ENCODE measurements around the gene CDC45.

CDC45 gene, protein sequence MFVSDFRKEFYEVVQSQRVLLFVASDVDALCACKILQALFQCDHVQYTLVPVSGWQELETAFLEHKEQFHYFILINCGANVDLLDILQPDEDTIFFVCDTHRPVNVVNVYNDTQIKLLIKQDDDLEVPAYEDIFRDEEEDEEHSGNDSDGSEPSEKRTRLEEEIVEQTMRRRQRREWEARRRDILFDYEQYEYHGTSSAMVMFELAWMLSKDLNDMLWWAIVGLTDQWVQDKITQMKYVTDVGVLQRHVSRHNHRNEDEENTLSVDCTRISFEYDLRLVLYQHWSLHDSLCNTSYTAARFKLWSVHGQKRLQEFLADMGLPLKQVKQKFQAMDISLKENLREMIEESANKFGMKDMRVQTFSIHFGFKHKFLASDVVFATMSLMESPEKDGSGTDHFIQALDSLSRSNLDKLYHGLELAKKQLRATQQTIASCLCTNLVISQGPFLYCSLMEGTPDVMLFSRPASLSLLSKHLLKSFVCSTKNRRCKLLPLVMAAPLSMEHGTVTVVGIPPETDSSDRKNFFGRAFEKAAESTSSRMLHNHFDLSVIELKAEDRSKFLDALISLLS

DNA sequence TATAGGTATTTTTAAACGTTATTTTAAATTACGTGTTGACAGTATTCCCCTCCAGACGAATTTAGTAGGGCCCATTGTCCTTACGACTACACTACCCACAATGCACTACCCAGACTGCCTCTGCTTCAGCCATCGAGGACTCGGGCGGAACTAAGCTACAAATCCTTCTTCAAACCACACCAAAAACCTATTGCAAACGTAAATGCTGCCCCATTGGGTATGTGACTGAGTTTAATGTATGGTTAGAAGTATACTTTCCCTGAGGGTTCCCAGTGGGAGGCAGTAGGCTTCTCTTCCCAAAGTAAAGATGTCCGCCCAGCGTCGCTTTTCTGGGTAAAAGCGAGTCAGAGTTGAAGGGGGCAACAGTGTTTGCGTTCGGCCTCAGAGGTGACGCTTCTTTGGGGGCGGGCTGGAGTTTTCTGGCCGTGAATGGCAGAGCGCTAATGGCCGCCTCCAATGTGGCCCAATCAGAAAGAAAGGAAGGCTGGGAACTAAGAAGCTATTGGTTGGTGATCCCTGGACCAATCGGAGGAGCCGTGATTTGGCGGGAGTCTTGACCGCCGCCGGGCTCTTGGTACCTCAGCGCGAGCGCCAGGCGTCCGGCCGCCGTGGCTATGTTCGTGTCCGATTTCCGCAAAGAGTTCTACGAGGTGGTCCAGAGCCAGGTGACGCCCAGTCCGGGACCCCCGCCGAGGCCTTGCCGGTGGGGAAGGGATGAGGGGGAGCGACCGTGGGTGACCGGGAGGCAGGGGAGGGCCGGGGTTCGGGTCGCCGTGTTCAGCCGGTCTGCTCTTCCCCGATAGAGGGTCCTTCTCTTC is at the start of gene CDC45:
CDC45 (plus strand) TSS at position 566 of the 818 bp plus-strand sequence; CDS start at position 615, 49 bp downstream.
- H3K27ac ChIP-seq: peak within 1 kb of the TSS; percentile 90
- TF ChIP-seq ZFX (IDR thresholded peaks at IDR 0.05; ENCODE audit: borderline replicate concordance): no peak
- TF ChIP-seq, protein P1, sequence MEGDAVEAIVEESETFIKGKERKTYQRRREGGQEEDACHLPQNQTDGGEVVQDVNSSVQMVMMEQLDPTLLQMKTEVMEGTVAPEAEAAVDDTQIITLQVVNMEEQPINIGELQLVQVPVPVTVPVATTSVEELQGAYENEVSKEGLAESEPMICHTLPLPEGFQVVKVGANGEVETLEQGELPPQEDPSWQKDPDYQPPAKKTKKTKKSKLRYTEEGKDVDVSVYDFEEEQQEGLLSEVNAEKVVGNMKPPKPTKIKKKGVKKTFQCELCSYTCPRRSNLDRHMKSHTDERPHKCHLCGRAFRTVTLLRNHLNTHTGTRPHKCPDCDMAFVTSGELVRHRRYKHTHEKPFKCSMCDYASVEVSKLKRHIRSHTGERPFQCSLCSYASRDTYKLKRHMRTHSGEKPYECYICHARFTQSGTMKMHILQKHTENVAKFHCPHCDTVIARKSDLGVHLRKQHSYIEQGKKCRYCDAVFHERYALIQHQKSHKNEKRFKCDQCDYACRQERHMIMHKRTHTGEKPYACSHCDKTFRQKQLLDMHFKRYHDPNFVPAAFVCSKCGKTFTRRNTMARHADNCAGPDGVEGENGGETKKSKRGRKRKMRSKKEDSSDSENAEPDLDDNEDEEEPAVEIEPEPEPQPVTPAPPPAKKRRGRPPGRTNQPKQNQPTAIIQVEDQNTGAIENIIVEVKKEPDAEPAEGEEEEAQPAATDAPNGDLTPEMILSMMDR (IDR thresholded peaks at IDR 0.05): no peak

DNA sequence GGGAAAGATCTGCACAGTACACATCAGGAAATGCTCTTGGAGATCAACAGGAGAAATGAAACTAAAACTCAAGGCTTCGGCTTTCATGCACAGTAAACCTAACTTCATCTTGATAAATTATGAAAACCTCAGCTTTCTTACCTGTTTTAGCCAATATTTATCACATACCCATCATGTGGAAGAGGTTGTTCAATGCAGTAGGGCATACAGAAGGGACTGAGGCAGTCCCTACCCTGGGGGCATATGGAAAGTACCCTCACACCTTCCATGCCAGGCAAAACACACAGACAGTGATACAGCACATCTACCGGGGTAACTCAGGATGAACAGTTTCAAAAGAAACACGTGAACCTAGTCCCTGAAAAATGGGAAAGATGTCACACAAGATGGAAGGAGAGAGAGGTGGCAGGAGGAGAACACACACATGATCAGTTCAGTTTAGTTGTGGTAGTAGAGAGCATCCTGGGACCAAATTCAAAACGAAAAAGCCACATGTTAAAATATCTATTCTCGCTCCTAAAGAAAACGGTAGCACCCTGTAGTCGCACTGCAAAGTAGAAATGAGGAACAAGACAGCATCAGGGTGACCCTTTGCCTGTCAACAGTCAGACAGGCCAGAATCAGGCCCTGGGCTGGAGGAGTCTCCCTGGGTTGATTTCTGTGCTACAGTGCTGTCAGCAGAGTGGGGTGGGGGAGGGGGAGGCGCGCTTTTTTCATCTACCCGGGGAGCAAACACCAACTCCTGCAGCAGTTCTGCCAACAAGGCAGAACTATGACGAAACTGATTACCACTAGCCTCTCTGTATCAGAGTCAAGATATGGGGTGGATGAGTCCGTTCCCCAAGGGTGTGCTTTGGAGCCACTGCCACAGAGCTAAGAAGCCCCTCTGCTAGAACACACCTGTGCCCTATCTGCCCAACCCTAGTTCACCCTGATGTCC is 49.5 kb upstream of the CDC45 start:
- H3K27ac ChIP-seq: peak overlapping the region; percentile 97

GRCh38 chr22:19430890-19431541 is 48.7 kb upstream of the CDC45 start:
- peak overlapping the region; percentile 97 for H3K27ac ChIP-seq
- TF ChIP-seq, protein P1 (IDR thresholded peaks at IDR 0.05): peak; percentile 19
- no peak for TF ChIP-seq ZFX (IDR thresholded peaks at IDR 0.05; ENCODE audit: borderline replicate concordance)

More for the DNA sequence above, 49.5 kb upstream of the CDC45 start:
- no peak for TF ChIP-seq ZFX (IDR thresholded peaks at IDR 0.05; ENCODE audit: borderline replicate concordance)
- TF ChIP-seq, protein P1 (IDR thresholded peaks at IDR 0.05): no peak; the same call in 1 of the 2 replicates

DNA sequence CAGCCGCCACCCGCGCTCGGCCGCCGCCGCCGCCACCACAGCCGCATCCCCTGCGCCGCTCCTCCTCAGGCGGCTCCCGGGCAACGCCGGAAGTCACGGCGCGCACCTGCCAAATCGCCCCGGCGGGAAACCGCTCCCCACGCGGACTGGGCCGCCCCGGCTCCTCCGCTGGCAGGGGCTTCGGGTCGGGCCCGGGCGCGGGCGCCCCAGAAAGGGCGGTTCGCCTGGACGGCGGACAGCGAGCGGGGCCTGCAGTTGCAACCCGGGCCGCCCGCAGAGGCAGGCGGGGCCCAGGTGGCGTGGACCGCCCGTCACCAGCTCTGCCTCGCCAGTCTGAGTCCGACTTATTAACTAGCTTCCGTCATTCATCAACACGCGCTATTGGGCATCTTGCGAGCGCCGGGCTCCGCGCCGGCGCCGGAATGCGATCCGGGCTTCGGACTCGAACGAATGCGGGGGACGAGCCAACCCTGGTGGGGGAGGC is 48.0 kb upstream of the CDC45 start, which contains the start of gene HIRA:
HIRA (minus strand) TSS at position 85 of the 484 bp plus-strand sequence. CDS start 257 bp downstream, outside the sequence.
- H3K27ac ChIP-seq: peak within 1 kb of the TSS; percentile 97
- TF ChIP-seq, protein P1 (IDR thresholded peaks at IDR 0.05): no peak
- no peak for TF ChIP-seq ZFX (IDR thresholded peaks at IDR 0.05; ENCODE audit: borderline replicate concordance)

DNA sequence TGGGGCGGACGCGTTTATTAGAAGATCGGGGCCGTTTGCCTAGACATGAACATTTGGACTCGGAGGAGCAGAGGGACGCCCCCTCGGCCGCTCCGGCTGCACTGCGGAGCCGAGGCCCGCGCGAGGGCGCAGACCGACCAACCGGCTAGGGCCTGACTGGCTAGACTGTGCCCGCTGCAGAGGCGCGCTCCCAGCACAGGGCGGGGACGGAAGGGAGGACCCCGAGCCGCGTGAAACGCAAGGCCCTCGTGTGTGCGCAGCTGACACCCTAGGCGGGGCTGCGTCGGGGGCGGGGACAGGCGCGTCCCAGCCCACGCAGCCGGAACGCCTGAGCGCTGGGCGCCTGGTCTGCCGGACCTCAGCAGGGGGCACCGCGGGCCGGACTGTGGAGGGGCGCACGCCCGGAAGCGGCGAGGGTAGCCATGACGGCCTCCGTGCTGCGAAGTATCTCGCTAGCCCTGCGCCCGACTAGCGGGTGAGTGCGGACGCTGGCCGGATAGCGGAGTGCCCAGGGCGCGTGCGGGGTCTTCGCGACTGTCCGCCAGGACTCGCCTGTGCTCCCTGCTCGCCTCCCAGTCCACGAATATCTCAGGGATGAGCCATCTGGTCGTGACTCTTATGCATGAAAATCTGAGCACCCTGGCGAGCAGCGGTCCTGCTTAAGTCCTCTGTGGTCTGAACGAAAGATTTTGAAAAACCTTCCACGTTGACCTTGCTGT is 47.4 kb upstream of the CDC45 start, which contains the start of gene MRPL40:
MRPL40 (plus strand) TSS at position 413 of the 719 bp plus-strand sequence; CDS start at position 423, 10 bp downstream.
- TF ChIP-seq, protein P1 (IDR thresholded peaks at IDR 0.05): no peak
- TF ChIP-seq ZFX (IDR thresholded peaks at IDR 0.05; ENCODE audit: borderline replicate concordance): no peak
- peak within 1 kb of the TSS; percentile 97 for H3K27ac ChIP-seq

All from 22Rv1 (cell line).